Progenitor cell of endocrine pancreas (in vitro differentiated cells): ENCODE data around the gene PTPN4. TPM values are rescaled to one million over a fixed set of nuclear protein-coding genes. Genes with fewer than 3 reads are reported as not detected.

Experiments
- DNase-seq: peaks from one replicate; pipeline ENCODE4 v3.0.0; 2021; ENCODE audit warnings: low spot score; ENCODE audit not compliant: unreplicated experiment
- H3K27ac Mint-ChIP-seq: 2 replicates; pipeline ENCODE4 v1.8.0; 2021; ENCODE audit warnings: mild to moderate bottlenecking, moderate library complexity, mixed read lengths
- H3K27me3 Mint-ChIP-seq: 2 replicates; pipeline ENCODE4 v1.8.0; 2021; ENCODE audit warnings: mixed read lengths
- H3K36me3 Mint-ChIP-seq: 2 replicates; pipeline ENCODE4 v1.8.0; 2022; ENCODE audit warnings: mixed read lengths; ENCODE audit not compliant: insufficient read depth
- H3K4me1 Mint-ChIP-seq: 2 replicates; pipeline ENCODE4 v1.8.0; 2021; ENCODE audit warnings: low read depth, mixed read lengths
- H3K4me3 Mint-ChIP-seq: 2 replicates; pipeline ENCODE4 v1.8.0; 2021; ENCODE audit warnings: low read depth, mild to moderate bottlenecking, moderate library complexity, mixed read lengths
- H3K9me3 Mint-ChIP-seq: 2 replicates; pipeline ENCODE4 v1.8.0; 2021; ENCODE audit warnings: low read depth, mixed read lengths
- total RNA-seq: library from RNA; stranded (reverse); gene quantifications from 2 replicates; pipeline ENCODE4 v1.2.1, GENCODE V29; 2021
- TF ChIP-seq, protein P1 (sequence below): fragments of 200-600 bp; sonication (generic); IDR thresholded peaks from one replicate; pipeline ENCODE4 v1.5.0; 2021; ENCODE audit warnings: antibody characterized with exemption, mild to moderate bottlenecking; ENCODE audit not compliant: unreplicated experiment

Gene PTPN4
- total RNA-seq, 1 donor from 2014 or later = 59.1 TPM

DNA sequence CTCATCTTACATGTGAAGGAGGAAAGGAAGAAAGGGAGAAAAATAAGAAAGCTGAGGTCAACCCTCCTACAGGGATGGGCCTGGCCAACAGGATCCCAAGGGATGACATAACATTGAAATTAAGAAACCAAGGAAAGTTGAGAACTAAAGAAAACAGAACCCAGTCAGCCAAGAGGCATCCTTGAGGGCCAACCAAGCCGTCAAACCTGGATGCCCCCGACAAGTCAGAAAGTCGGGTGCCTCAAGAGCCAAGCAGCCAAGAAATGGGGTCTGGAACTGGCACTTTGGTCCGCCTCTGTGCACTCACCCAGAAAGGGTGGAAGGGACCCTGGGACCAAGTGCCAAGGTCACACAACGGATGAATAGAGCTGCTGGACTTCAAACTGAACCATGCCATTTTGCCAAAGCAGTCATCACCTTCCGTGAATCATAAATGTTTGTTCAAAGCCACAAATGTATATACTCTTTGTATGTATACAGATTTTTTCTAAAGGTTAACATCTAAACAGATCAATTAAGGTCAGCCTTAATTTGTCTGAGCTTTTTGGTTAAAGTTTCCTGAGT lies 27.0 kb upstream of the PTPN4 start:
- DNase-seq = no peak
- Mint-ChIP-seq H3K36me3 (no peaks in the 10 kb centered on the region), H3K4me1 (no peaks in the 10 kb centered on the region), H3K9me3 (no peaks in the 10 kb centered on the region), H3K4me3 (no peak overlapping the region), H3K27ac (no peak overlapping the region), H3K27me3 (peaks cover 8% of the 10 kb centered on the region)
- TF ChIP-seq, protein P1, sequence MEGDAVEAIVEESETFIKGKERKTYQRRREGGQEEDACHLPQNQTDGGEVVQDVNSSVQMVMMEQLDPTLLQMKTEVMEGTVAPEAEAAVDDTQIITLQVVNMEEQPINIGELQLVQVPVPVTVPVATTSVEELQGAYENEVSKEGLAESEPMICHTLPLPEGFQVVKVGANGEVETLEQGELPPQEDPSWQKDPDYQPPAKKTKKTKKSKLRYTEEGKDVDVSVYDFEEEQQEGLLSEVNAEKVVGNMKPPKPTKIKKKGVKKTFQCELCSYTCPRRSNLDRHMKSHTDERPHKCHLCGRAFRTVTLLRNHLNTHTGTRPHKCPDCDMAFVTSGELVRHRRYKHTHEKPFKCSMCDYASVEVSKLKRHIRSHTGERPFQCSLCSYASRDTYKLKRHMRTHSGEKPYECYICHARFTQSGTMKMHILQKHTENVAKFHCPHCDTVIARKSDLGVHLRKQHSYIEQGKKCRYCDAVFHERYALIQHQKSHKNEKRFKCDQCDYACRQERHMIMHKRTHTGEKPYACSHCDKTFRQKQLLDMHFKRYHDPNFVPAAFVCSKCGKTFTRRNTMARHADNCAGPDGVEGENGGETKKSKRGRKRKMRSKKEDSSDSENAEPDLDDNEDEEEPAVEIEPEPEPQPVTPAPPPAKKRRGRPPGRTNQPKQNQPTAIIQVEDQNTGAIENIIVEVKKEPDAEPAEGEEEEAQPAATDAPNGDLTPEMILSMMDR = no peak

DNA sequence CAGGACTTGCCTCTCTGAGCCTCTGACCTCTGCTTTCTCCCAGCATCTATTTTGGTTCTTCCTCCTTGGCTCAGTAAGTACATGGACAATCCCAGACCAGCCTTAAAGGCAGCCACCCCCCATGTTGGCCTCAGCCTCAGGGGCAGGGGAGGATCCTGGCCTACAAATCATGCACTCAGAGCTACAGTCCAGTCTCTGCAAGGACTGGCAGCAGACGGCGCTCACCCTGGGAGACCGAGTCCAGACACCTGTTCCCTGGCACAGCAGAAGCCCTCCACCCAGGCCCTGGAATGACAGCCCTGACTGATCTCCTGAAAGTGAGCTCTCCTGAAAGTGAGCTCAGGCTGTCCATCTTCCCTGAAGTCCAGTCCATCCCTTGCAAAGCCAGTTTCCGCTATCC lies 25.7 kb upstream of the PTPN4 start:
- DNase-seq = no peak
- Mint-ChIP-seq H3K9me3 (no peaks in the 10 kb centered on the region), H3K4me1 (no peaks in the 10 kb centered on the region), H3K27me3 (peaks cover 12% of the 10 kb centered on the region), H3K4me3 (no peak overlapping the region), H3K27ac (no peak overlapping the region), H3K36me3 (no peaks in the 10 kb centered on the region)
- TF ChIP-seq, protein P1 = no peak

DNA sequence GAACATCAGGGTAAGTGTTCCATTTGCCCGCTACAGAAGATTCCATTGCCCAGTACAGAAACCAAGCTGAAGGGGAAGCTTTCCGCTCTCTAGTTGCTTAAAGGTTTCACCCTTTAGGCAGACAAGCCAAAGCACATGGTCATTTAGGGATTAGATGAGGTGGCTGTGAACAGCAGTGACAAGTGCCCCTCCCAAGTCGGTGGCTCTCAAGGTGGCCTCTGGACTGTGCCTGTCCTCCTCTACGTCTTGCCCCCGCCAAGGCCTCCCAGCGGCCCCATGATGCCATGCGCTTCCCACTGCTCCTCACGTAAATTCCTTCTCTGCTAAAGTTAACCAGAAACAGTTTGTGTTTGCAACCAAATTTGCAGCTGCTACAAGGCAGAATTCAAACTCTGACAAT lies 24.2 kb upstream of the PTPN4 start:
- DNase-seq = no peak
- Mint-ChIP-seq H3K9me3 (no peaks in the 10 kb centered on the region), H3K4me3 (no peak overlapping the region), H3K27ac (no peak overlapping the region), H3K27me3 (peaks cover 12% of the 10 kb centered on the region), H3K4me1 (no peaks in the 10 kb centered on the region), H3K36me3 (no peaks in the 10 kb centered on the region)
- TF ChIP-seq, protein P1 = no peak

DNA sequence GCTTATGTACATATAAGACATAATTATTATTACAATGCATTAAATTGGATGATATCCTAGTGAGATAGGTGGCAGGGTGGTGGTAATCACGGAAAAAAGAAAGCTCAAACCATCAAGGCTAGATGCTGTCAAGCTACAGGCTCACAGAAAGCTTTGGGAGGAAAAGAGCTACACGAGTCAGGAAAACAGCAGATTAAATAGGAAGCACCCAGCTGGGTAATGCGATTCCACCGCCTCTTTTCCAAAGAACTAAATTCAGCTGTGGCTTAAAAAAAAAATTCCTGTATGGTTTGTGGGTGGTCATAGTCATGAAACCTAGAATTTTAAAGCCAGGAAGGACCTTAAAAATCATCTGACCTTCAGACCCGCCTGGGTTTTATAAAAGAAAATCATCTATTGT lies 23.7 kb upstream of the PTPN4 start:
- H3K27ac Mint-ChIP-seq = no peak overlapping the region
- H3K4me3 Mint-ChIP-seq = no peak overlapping the region
- H3K9me3 Mint-ChIP-seq = no peaks in the 10 kb centered on the region
- TF ChIP-seq, protein P1 = no peak
- H3K27me3 Mint-ChIP-seq = peaks cover 12% of the 10 kb centered on the region
- no peak for DNase-seq
- no peaks in the 10 kb centered on the region for H3K36me3 Mint-ChIP-seq
- no peaks in the 10 kb centered on the region for H3K4me1 Mint-ChIP-seq

DNA sequence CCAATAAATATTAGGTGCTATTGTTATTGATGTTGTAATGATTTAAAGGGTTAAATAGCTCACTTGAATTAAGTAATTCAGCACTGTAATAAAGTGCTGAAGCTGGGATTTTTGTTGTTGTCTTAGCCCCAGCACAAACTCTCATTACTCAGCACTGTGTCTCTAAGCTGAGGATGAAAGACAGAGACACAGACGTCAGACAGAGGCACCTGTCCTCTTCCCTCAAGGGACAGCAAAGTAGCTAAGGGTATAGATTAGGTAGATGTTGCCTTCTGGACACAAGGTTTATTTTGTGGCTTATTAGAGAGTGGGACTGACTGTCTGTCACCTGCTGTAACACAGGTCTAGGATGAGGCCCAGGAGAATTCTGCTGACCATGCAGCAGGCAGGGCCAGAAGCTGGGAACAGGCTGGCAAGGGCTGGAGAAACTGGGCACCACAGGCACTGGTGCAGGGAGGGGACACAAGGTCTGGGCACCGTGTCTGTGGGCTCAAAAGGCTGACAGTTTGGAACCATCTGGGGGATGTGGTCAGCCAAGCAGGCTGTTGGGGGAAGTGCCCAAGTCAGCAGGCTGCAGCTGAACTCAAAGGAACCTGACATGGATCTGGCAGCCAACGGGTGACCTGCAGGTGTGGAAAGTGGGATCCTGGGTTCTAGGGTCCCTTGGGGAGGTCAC lies 20.0 kb upstream of the PTPN4 start:
- H3K4me3 Mint-ChIP-seq = no peak overlapping the region
- H3K27me3 Mint-ChIP-seq = peaks cover 21% of the 10 kb centered on the region
- DNase-seq = no peak
- H3K4me1 Mint-ChIP-seq = no peaks in the 10 kb centered on the region
- H3K36me3 Mint-ChIP-seq = no peaks in the 10 kb centered on the region
- TF ChIP-seq, protein P1 = no peak
- H3K27ac Mint-ChIP-seq = no peak overlapping the region
- H3K9me3 Mint-ChIP-seq = no peaks in the 10 kb centered on the region
